ENCODE measurements around the gene RAB34.

DNA sequence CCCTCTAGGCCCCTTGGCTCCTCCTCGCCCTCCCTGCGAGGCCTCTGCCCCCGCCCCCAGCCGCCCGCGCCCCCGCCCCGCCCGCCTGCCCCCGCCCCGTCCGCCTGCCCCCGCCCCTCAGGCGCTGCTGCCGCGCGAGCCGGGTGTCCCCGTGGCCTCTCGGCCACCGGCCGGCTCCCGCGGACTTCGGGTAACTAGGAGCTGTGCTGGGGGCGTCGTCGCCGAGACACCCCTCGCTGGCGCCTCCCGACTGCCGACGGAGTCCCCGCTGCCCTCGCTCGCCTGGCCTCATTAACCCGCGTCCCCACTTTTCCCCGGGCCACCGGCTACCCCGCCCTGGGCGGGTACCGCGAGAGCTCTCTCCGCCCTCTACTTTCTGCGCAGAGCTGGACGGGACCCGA lies 8.6 kb upstream of the RAB34 start, which contains the start of gene TLCD1:
- no peak; a peak in 2 of 5 replicates for TF ChIP-seq JUN (IDR thresholded peaks at IDR 0.05)
- no peak for TF ChIP-seq KDM5A (IDR thresholded peaks at IDR 0.05)
- TF ChIP-seq, protein P1, sequence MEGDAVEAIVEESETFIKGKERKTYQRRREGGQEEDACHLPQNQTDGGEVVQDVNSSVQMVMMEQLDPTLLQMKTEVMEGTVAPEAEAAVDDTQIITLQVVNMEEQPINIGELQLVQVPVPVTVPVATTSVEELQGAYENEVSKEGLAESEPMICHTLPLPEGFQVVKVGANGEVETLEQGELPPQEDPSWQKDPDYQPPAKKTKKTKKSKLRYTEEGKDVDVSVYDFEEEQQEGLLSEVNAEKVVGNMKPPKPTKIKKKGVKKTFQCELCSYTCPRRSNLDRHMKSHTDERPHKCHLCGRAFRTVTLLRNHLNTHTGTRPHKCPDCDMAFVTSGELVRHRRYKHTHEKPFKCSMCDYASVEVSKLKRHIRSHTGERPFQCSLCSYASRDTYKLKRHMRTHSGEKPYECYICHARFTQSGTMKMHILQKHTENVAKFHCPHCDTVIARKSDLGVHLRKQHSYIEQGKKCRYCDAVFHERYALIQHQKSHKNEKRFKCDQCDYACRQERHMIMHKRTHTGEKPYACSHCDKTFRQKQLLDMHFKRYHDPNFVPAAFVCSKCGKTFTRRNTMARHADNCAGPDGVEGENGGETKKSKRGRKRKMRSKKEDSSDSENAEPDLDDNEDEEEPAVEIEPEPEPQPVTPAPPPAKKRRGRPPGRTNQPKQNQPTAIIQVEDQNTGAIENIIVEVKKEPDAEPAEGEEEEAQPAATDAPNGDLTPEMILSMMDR (IDR thresholded peaks at IDR 0.05) = no peak
- TF ChIP-seq TP53 (CRISPR knock-in tag; IDR thresholded peaks at IDR 0.05) = no peak

Data from A549 (cell line).